Astrocyte (in vitro differentiated cells and primary cell): Measurements from ENCODE around the gene POR.

Experiments
- EZH2 ChIP-seq: IDR thresholded peaks from 2 replicates; pipeline ENCODE4 v1.6.1; 2012; ENCODE audit warnings: mild to moderate bottlenecking, low read length, inconsistent platforms; ENCODE audit not compliant: insufficient read depth
- TF ChIP-seq, protein P1 (sequence below): IDR thresholded peaks from 2 replicates; pipeline ENCODE4 v1.5.1; 2011; ENCODE audit warnings: low read depth, mild to moderate bottlenecking, inconsistent platforms, low read length, moderate library complexity; ENCODE audit not compliant: insufficient read depth

DNA sequence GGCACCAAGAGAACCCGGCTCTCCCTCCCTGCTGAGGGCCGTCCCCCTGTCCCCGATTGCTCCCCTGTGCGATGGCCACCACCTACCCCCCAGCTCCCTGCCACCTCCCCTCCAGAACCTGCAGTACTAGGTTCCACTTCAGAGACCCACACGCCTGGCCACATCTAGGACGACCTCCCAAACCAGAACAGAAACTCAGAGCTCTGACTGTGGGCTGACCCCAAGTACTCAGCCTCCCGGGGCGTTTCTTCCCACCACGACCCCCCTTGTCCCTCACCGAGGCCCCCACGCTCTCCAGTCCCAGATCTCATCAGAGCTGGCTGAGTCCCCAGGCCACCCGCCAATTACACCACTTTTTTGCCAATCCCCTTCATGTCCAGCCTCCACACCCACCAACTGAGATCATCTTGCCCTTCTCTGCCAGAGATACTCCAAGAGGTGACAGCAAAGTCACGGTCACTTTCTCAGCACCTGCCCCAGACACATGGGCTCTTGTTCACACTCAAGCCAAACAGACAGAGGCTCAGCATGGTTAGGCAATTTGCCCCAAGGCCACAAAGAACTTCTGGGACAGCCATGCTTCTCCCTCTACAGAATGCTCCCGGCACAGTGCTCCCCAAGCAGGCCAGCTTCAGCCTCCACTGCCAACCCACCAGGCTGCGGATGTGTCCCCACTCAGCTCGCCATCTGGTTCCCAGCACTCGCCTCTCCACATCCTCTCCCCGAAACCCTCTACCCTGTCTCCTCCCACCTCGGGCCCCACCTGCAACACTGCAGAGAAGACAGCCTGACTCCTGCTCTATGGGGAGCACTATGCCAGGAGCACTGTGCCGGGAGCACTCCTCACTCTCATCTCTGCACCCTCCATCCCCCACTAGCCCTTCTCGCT is 74.8 kb downstream of the POR start:
- TF ChIP-seq EZH2, result no peak
- TF ChIP-seq, protein P1, sequence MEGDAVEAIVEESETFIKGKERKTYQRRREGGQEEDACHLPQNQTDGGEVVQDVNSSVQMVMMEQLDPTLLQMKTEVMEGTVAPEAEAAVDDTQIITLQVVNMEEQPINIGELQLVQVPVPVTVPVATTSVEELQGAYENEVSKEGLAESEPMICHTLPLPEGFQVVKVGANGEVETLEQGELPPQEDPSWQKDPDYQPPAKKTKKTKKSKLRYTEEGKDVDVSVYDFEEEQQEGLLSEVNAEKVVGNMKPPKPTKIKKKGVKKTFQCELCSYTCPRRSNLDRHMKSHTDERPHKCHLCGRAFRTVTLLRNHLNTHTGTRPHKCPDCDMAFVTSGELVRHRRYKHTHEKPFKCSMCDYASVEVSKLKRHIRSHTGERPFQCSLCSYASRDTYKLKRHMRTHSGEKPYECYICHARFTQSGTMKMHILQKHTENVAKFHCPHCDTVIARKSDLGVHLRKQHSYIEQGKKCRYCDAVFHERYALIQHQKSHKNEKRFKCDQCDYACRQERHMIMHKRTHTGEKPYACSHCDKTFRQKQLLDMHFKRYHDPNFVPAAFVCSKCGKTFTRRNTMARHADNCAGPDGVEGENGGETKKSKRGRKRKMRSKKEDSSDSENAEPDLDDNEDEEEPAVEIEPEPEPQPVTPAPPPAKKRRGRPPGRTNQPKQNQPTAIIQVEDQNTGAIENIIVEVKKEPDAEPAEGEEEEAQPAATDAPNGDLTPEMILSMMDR, result no peak
